ENCODE results near the gene SMIM17. TPM values are rescaled to one million over a fixed set of nuclear protein-coding genes. Genes with fewer than 3 reads are reported as not detected.

Gene SMIM17
- total and polyA plus RNA-seq, 2 of the 4 experiments (the other 2 are of a cell fraction): not detected

- BruUV-seq (replicated peaks): no TSS peak
- no peak overlapping the region for H4K91ac ChIP-seq (ENCODE audit: insufficient read depth, low read depth, low read length)
- H3K27ac ChIP-seq (ENCODE audit: insufficient read depth, low read length): no peak overlapping the region
- no peaks in the 10 kb centered on the region for H3K4me1 ChIP-seq (ENCODE audit: control insufficient read depth, insufficient read depth, low read length)
- no peak overlapping the region for H4K8ac ChIP-seq (ENCODE audit: low read depth in 2 of 2, low read length in 2 of 2)
- H3K79me1 ChIP-seq (ENCODE audit: low read depth in 1 of 2, low read length in 2 of 2): no peaks in the 10 kb centered on the region
- no peak overlapping the region for H3K4me2 ChIP-seq (ENCODE audit: low read depth, low read length)
- H3K9me3 ChIP-seq (ENCODE audit: control insufficient read depth, insufficient read depth, low read length): peaks cover 51% of the 10 kb centered on the region
- H3K4ac ChIP-seq (ENCODE audit: low read depth, low read length): no peak overlapping the region
- no peak overlapping the region for H3K56ac ChIP-seq (ENCODE audit: extremely low read depth, insufficient read depth, low read length)
- no peak overlapping the region for H2BK20ac ChIP-seq (ENCODE audit: low read depth, low read length)
- no peak overlapping the region for H3K18ac ChIP-seq (ENCODE audit: low read depth, low read length)
- dilution Hi-C loops (cut with HindIII; ENCODE audit: low sequenced_read_pairs, unreplicated experiment) (no loop called here), in situ Hi-C loops (cut with MboI; ENCODE audit: low sequenced_read_pairs) (no loop called here), intact Hi-C loops (cut with micrococcal nuclease) (no loop called here)
- 26% methylated on average over 3 of the region's 32 CpGs; no CpG with 5 or more reads in 1 of the 2 experiments for WGBS, 2 experiments (ENCODE audit: extremely low coverage in 2 of 2, insufficient read length in 1 of 2)
- H2BK15ac ChIP-seq (ENCODE audit: low read depth, low read length): no peak overlapping the region
- no peak overlapping the region for H3K9ac ChIP-seq (ENCODE audit: low read depth, low read length)
- H4K5ac ChIP-seq (ENCODE audit: low read depth, low read length): no peak overlapping the region
- ATAC-seq (ENCODE audit: low read depth): no peak
- H2BK120ac ChIP-seq (ENCODE audit: low read depth, low read length): no peak overlapping the region
- no peak overlapping the region for H3K14ac ChIP-seq (replicated peaks; ENCODE audit: low read depth, low read length)
- H2AK5ac ChIP-seq (ENCODE audit: low read depth, low read length): no peak overlapping the region
- TF ChIP-seq CTCF (conservative IDR thresholded peaks at IDR 0.05; ENCODE audit: low read depth, low read length): no peak
- TF ChIP-seq POLR2A (IDR thresholded peaks at IDR 0.05; ENCODE audit: low read depth, low read length): no peak
- no peak for TF ChIP-seq ELK1 (IDR thresholded peaks at IDR 0.05; ENCODE audit: borderline replicate concordance, low read depth, low read length)
- no peak for TF ChIP-seq CEBPB (IDR thresholded peaks at IDR 0.05; ENCODE audit: low read depth, low read length)
- TF ChIP-seq SMC3 (IDR thresholded peaks at IDR 0.05; ENCODE audit: low read depth, low read length): no peak
- no peak overlapping the region for H3K23ac ChIP-seq (ENCODE audit: low read depth, low read length)
- H2BK5ac ChIP-seq (ENCODE audit: low read depth, low read length, poor library complexity, severe bottlenecking): no peak overlapping the region
- H3K27me3 ChIP-seq (ENCODE audit: control insufficient read depth, insufficient read depth, low read length): no peaks in the 10 kb centered on the region
- no peaks in the 10 kb centered on the region for H3K36me3 ChIP-seq (ENCODE audit: control insufficient read depth, insufficient read depth, low read length)
- no peaks in the 10 kb centered on the region for H3K9me1 ChIP-seq (ENCODE audit: insufficient read depth, low read length)
- H2AK9ac ChIP-seq (replicated peaks; ENCODE audit: low read depth, low read length, poor library complexity): no peak overlapping the region
- H3K4me3 ChIP-seq (ENCODE audit: insufficient read depth, low read depth, low read length): no peak overlapping the region
- no peaks in the 10 kb centered on the region for H4K20me1 ChIP-seq (ENCODE audit: insufficient read depth, low read length)
- CTCF ChIA-PET: interaction anchor here (0.6 kb wide), 1 partner anchor 238 kb away, joined by 3 read pairs; no protein-coding TSS in a partner anchor
- POLR2A ChIA-PET (ENCODE audit: unreplicated experiment): no interaction called here
- no peak for DNase-seq
- no peak overlapping the region for H2AFZ ChIP-seq (replicated peaks; ENCODE audit: low read length, poor library complexity)
Measured at GRCh38 chr19:56660381-56661107, 17.6 kb downstream of the SMIM17 start.

Measured in IMR-90 (cell line).